GM10847 (cell line): Measurements from ENCODE around the gene FBXO40.
A peak's percentile ranks its signal among the peaks of the same experiment; 100 is the strongest.

Experiments used
- POLR2A ChIP-seq: IDR thresholded peaks from 2 replicates; pipeline ENCODE4 v1.6.1; 2011; ENCODE audit not compliant: insufficient read length; ENCODE audit errors: extremely low read depth

FBXO40 gene

GRCh38 chr3:121645054-121645453 lies 51.9 kb downstream of the FBXO40 start:
- no peak for TF ChIP-seq POLR2A

GRCh38 chr3:121648219-121648958 lies 55.2 kb downstream of the FBXO40 start:
- no peak for TF ChIP-seq POLR2A

GRCh38 chr3:121649645-121650044 lies 56.5 kb downstream of the FBXO40 start:
- no peak for TF ChIP-seq POLR2A

- TF ChIP-seq POLR2A = no peak
Observed at GRCh38 chr3:121651684-121652083, 58.5 kb downstream of the FBXO40 start.

- TF ChIP-seq POLR2A = no peak
Observed at GRCh38 chr3:121654493-121655385, 61.6 kb downstream of the FBXO40 start.

- no peak for TF ChIP-seq POLR2A
Observed at GRCh38 chr3:121658716-121659435, 65.7 kb downstream of the FBXO40 start.

- no peak for TF ChIP-seq POLR2A
Observed at GRCh38 chr3:121659586-121659985, 66.4 kb downstream of the FBXO40 start.

- peak; percentile 95 for TF ChIP-seq POLR2A
Observed at GRCh38 chr3:121660356-121661171, 67.4 kb downstream of the FBXO40 start, which contains the start of gene HCLS1. TSS of gene HCLS1 (minus strand) at chr3:121660903. CDS start at chr3:121658347, 2,556 bp downstream.

GRCh38 chr3:121661376-121661775 lies 68.2 kb downstream of the FBXO40 start:
- TF ChIP-seq POLR2A = no peak

GRCh38 chr3:121662742-121663141 lies 69.6 kb downstream of the FBXO40 start:
- TF ChIP-seq POLR2A = no peak

GRCh38 chr3:121663171-121663847 lies 70.1 kb downstream of the FBXO40 start:
- no peak for TF ChIP-seq POLR2A

- no peak for TF ChIP-seq POLR2A
Observed at GRCh38 chr3:121665488-121665887, 72.3 kb downstream of the FBXO40 start.

- no peak for TF ChIP-seq POLR2A
Observed at GRCh38 chr3:121667333-121667732, 74.2 kb downstream of the FBXO40 start.

- TF ChIP-seq POLR2A = no peak
Observed at GRCh38 chr3:121670676-121671075, 77.5 kb downstream of the FBXO40 start.
